Measurements from ENCODE around the gene NRG2. TPM values are rescaled to one million over a fixed set of nuclear protein-coding genes. Genes with fewer than 3 reads are reported as not detected.

Gene NRG2
- total RNA-seq, 1 experiment from 2014 or later: not detected

- H3K4me3 ChIP-seq (ENCODE audit: low read depth, low read length, poor library complexity, severe bottlenecking): no peak overlapping the region
- H3K27me3 ChIP-seq (replicated peaks; ENCODE audit: insufficient read depth, low read depth, low read length, poor library complexity): peaks cover 91% of the 10 kb centered on the region
- POLR2A ChIA-PET (ENCODE audit: low non-redundant PET): no interaction called here
- H3K27ac ChIP-seq (ENCODE audit: low read depth, low read length, poor library complexity, severe bottlenecking): no peak overlapping the region
- BruUV-seq (replicated peaks): no TSS peak
- H3K9me3 ChIP-seq (ENCODE audit: low read depth, low read length, poor library complexity, severe bottlenecking): no peaks in the 10 kb centered on the region
- CTCF ChIA-PET: no interaction called here
- H3K4me1 ChIP-seq (ENCODE audit: insufficient read depth, low read length, poor library complexity, severe bottlenecking): peaks cover 13% of the 10 kb centered on the region
- intact Hi-C loops (cut with micrococcal nuclease; ENCODE audit: unreplicated experiment): no loop called here
- H3K36me3 ChIP-seq (ENCODE audit: insufficient read depth, low read length, poor library complexity, severe bottlenecking): no peaks in the 10 kb centered on the region
- DNase-seq (ENCODE audit: low spot score): no peak
- no peak for TF ChIP-seq CTCF (conservative IDR thresholded peaks at IDR 0.05; ENCODE audit: low read depth, low read length)
These were observed 3.5 kb downstream of the NRG2 start for GRCh38 chr5:140039561-140039960.

DNA sequence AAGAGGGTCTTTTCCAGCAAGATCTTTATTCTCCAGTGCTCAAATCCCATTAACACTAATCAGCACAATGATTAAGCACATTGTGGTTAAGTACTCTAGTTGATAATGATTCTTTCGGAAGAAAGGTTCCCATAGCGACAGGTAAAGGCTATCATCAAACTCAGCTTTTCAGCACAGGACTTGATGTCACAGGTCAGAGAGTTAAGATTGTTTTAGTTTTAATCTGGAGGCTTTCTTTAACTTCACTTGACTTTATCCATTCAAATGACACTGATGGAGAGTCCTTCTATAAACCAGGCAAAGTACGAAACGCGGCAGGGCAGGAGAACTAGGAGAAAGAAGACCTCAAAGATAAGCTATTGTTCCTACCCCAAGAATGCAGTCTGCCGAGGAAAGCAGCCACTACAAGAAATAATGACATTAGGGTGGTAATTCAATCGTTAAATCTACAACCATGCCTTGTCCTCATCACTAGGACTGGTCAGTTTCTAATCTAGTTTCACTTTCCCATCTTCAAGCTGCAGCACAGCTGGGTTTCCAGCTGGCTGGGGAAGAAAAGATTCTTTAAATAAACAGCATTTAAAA, 4.6 kb downstream of the NRG2 start:
- no TSS peak for BruUV-seq (replicated peaks)
- H3K27ac ChIP-seq (ENCODE audit: low read depth, low read length, poor library complexity, severe bottlenecking): no peak overlapping the region
- CTCF ChIA-PET: no interaction called here
- TF ChIP-seq CTCF (conservative IDR thresholded peaks at IDR 0.05; ENCODE audit: low read depth, low read length): no peak
- TF ChIP-seq EZH2 (IDR thresholded peaks at IDR 0.05; ENCODE audit: borderline replicate concordance, low read depth, low read length, poor library complexity, severe bottlenecking): no peak
- POLR2A ChIA-PET (ENCODE audit: low non-redundant PET): interaction anchor here (0.7 kb wide), 1 partner anchor 15 kb away, joined by 3 read pairs; no protein-coding TSS in a partner anchor
- peaks cover 90% of the 10 kb centered on the region for H3K27me3 ChIP-seq (replicated peaks; ENCODE audit: insufficient read depth, low read depth, low read length, poor library complexity)
- H3K36me3 ChIP-seq (ENCODE audit: insufficient read depth, low read length, poor library complexity, severe bottlenecking): no peaks in the 10 kb centered on the region
- no peaks in the 10 kb centered on the region for H3K9me3 ChIP-seq (ENCODE audit: low read depth, low read length, poor library complexity, severe bottlenecking)
- no peak overlapping the region for H3K4me3 ChIP-seq (ENCODE audit: low read depth, low read length, poor library complexity, severe bottlenecking)
- no peak for DNase-seq (ENCODE audit: low spot score)
- H3K4me1 ChIP-seq (ENCODE audit: insufficient read depth, low read length, poor library complexity, severe bottlenecking): peaks cover 13% of the 10 kb centered on the region
- intact Hi-C loops (cut with micrococcal nuclease; ENCODE audit: unreplicated experiment): no loop called here

DNA sequence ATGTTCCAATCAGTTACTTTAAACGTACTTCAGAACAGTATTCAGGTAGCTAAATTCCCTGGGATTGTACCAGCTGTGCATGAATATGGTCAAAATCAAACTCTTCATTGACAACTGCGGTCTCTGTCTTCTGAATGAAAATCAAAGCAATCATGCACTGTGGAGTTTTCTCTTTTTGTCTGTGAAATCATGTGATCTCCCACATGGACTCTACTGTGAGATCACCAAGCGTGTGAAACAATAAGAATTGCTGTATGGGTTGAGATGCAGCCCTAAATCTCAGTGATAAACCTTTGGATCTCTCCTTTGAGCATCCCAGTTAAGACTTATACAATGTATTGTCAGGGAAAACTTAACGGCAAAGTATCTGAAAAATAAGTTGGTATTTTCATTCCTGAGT, 6.1 kb downstream of the NRG2 start:
- ChIA-PET CTCF (no interaction called here), POLR2A (ENCODE audit: low non-redundant PET) (no interaction called here)
- peaks cover 83% of the 10 kb centered on the region for H3K27me3 ChIP-seq (replicated peaks; ENCODE audit: insufficient read depth, low read depth, low read length, poor library complexity)
- intact Hi-C loops (cut with micrococcal nuclease; ENCODE audit: unreplicated experiment): no loop called here
- no peaks in the 10 kb centered on the region for H3K36me3 ChIP-seq (ENCODE audit: insufficient read depth, low read length, poor library complexity, severe bottlenecking)
- TF ChIP-seq EZH2 (IDR thresholded peaks at IDR 0.05; ENCODE audit: borderline replicate concordance, low read depth, low read length, poor library complexity, severe bottlenecking) (no peak), CTCF (conservative IDR thresholded peaks at IDR 0.05; ENCODE audit: low read depth, low read length) (no peak)
- no peak overlapping the region for H3K27ac ChIP-seq (ENCODE audit: low read depth, low read length, poor library complexity, severe bottlenecking)
- no peak overlapping the region for H3K4me3 ChIP-seq (ENCODE audit: low read depth, low read length, poor library complexity, severe bottlenecking)
- no peaks in the 10 kb centered on the region for H3K9me3 ChIP-seq (ENCODE audit: low read depth, low read length, poor library complexity, severe bottlenecking)
- H3K4me1 ChIP-seq (ENCODE audit: insufficient read depth, low read length, poor library complexity, severe bottlenecking): peaks cover under 1% of the 10 kb centered on the region
- DNase-seq (ENCODE audit: low spot score): no peak
- BruUV-seq (replicated peaks): no TSS peak
